ENCODE results near the gene LRRFIP1.
"Not testable (repeated sequence)": the region's sequence is repeated elsewhere in the genome, so short reads cannot be mapped to it uniquely, and the experiment has no call there.

LRRFIP1 gene

DNA sequence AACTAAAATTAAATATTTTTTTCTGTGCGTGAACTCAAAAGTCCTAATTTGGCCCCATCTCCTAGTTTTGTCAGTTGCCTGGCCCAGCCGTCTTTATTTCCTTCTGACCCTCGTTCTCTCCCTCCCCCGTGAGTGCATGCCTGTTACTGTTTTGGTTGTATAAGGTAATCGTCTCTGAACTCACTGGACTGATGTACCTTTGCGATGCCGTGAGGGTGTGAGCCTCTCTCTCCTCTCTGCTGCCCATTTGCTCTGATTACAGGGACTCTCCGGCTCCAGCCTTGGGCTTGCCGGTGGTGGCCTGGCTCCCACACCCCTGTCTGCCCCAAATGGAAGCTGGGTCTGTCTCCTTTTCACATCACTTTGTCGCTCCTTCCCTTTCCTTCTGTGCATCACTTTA lies 104.7 kb downstream of the LRRFIP1 start:
- no peak for DNase-seq

DNA sequence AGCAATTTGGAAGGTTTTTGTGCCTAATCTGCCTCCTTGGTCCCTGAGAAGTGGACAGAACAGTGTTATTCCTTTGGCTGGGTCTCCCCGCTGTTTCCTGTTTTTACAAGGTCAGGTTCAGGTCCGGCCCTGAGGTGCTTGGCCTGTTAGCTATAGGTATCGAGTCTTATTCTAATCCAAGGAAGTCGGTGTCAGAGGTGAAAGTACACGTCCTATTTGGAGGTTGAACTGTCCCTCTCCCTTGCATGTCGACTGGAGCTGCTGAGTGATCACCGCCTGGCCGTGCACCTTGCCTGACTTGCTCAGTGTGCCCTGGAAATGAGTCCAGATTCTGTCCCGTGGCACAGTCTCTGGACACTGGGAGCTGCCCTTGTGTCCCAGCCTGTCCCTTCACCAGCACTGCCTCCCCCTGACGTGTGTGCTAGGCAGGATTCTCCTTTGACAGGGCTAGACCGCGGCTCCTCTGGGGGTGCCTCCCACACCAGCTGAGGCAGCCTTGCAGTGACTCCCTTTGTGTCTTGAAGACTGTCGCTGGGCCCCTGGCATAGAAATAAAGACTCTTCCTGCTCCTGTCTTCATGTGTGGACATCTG lies 105.5 kb downstream of the LRRFIP1 start:
- no peak for DNase-seq

DNA sequence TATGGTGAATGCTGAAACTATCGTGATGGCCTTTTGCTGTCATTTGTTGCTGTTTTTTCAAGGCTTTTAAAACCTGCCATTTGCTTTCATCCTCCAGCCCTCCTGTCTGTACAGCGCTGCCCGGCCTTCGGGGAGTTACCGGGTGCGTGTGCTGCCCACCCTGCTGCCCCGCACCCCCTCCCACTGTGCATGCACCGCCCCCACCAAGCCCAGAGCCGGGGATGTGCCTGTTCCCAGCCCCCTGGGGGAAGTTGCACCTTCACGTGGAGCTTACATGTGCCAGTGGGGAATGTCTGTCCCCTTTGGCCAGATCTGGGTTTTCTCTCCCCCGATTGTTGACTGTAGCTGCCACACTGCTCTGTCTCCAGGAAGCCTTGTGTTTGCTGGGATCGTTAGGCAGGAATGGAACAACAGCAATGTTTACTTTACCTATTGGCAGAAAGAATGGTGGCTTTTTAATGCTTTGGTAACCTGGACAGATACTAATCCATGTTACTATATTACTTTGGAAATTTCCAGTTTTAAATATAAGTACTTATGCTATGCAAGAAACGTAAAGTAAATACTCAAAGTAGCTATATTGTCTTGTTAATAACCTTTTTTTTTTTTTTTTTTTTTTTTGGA lies 106.4 kb downstream of the LRRFIP1 start:
- DNase-seq: no peak

DNA sequence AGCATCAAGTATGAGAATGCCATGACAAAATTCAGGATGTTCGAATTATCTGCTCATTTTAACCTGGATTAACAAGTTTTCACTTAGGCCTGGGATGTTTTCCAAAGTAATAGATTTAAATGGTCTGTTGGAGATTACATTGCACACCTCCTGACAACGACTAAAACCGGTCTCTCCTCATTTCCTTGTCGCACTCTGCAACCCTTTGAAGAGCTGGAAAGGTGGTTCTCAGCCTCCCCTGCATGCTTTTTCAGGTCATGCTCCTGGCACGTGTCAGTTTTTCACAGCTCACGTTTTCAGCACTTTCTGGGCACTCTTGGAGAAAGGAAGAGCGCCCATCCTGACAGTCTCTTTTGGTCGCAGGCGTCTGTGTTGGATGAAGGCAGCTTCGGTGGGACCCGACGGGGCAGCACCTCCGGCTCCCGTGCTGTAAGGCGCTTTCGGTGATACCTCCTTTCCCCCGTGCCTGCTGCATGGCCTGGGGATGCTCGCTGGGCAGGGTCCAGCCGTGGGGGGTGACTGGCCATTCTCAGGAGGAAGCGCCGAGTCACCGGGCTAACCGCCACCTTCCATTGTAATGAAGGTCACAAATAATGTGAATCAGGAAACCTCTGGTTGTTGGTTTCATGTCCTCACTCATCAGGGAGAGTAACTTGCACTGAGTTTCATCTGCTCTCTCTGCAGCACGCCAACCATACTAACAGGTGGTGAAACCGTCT lies 107.7 kb downstream of the LRRFIP1 start:
- no peak for DNase-seq

DNA sequence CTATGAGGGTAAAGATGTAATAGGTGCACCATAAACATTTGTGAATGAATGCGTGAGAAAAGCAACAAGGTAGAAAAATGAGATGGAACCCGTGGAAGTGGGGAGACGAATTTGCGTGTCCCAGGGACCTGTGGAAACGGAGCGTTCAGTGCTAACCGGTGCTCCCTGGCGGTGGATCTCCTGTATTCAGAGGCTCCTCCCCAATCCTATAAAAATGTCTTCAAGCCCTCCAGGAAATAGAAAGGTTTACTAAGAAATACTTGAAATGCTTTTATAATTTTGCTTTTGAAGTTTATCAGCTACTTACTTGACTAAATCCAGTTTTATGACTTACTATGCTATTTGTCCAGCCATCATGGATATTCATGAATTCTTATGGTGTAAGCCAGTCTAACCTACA lies 108.4 kb downstream of the LRRFIP1 start:
- no peak for DNase-seq

DNA sequence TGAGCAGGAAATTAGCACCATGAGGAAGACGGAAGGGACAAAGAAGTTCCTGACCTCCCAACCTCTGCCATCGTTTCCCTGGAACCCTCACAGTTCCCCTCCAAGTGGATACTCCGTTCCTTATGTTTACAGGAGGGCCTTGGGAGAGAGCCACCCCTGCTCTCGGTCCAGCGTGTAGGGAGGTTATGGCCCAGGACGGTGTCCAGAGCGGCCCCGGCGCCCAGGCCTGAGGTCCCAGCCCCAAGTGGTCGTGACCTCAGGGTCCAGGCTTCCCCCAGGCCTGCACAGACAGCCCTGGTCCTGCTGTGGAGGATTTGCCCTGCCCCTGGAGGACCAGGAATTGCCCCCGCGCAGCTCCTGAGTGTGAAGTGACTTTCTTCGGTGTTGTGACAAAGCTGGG lies 109.4 kb downstream of the LRRFIP1 start:
- no peak for DNase-seq

DNA sequence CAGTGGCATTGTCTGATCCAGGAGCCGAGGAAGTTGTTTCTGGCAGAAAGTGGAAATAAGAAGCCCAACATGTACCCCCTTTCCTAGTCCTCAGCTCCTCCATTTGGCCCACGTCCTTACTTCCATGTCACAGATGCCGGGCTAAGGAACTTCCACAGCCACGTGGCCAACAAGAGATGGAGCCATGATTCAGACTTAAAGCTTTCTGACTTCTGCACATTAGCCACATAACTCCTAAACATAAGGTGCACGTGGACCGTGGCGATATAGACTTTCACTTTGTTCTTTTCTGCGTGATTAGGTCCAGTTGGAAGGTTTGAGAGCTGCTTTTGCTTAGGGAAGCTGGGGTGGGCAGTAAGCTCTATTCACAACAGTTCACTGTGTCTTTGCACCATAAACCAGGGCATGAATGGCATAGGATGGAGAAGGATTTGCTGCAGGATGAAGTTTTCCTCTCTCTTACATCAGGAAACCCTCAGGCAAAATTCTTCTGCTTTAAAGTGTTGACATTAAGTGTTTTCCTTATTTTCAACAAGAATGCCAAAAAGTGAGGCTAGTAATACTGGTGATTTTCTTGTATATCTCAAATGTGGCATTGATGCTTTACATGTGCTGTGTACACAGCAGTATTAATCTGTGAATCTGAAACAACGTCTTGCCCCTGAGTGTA lies 109.9 kb downstream of the LRRFIP1 start:
- DNase-seq: no peak

DNA sequence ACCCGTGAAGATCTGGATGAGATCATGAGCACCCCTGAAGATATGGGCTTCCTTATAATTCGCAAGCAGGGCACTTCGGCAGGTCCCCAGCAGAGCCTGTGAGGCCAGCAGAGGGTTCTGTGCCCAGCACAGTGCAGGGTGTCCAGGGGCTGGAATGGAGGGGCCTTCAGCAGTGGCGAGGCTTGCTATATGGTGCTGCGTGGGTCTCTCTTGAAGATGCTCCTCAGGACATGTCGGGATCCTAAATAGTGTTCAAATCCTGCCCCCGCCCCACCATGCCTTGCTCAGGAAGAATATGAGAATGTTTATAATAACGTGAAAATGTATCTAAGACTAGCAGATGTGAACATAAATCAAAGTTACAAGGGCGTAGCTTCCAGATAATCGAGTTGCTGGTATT lies 110.9 kb downstream of the LRRFIP1 start:
- DNase-seq: no peak

DNA sequence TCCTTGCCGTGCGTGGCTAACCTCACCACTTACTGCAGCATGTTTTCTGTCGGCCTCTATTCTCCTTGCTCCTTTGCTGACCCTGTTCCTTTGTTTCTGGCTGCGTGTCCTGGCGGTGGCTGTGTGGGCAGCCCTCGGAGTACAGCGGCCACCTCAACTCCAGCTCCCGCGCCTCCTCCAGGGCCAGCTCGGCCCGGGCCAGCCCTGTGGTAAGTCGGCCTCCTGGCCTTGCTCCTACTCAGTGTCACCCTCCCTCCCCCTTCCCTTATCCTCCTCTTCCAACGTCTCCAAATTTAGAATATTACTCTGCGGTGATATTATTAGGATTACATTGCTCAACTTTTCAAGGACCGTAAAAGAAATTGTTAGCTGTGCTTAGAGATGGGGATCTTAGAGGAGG lies 111.7 kb downstream of the LRRFIP1 start:
- no peak for DNase-seq

DNA sequence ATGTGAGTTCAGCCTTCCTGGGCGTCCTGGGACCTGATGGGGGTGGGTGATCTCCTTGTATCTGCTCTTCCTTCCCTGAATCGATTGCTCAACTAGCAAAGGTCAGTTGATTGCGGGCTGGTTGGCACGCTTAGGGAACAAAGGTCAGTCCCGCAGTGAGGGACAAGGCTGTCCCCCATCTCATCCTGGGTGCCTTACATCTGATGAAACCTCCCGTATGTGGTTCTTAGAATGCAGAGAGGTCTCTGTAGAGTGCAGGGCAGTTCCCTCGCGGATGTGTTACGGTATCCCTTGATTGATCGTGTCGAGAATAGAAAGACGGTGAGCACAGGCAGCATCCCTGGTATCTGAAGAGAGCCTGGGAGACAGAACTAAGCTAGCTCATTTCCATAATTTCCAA lies 114.8 kb downstream of the LRRFIP1 start:
- DNase-seq: no peak

DNA sequence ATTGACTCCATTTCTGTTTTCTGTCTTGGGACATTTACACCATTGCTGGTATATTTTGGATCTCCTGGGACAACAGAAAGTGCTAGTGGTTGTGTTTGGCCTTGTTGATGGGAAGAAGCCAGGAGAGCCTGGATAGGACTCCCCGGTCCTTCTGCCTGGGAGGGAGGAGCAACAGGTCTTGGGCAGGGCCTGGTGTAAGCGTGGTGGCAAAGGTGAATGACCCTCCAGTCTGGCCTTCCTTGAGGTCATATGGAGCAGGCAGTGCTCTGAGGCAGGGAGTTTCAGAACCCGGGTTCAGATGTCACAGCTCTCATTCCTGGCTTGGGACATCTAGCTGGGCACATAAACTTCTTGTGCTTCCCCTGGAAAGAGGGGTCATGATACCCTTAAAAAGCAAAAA lies 115.2 kb downstream of the LRRFIP1 start:
- no peak for DNase-seq

DNA sequence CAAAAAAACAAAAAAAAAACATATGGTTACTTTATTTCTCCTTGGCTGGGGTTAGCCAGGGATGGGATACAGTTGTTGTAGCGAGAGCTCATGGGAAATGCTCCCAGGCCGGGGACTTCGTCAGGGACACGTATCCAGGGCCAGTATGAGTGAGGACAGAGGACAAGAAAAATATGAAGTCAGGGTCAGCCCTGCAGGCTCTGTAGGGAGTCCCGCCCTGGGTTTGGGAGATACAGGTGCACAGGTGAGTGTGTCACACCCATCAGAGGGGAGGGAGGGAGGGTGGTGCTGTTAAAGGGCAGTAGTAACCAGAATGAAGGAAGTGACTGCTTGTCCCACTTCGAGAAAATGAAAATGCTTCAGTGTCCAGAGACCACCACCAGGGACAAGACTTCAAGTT lies 115.6 kb downstream of the LRRFIP1 start:
- DNase-seq: no peak

DNA sequence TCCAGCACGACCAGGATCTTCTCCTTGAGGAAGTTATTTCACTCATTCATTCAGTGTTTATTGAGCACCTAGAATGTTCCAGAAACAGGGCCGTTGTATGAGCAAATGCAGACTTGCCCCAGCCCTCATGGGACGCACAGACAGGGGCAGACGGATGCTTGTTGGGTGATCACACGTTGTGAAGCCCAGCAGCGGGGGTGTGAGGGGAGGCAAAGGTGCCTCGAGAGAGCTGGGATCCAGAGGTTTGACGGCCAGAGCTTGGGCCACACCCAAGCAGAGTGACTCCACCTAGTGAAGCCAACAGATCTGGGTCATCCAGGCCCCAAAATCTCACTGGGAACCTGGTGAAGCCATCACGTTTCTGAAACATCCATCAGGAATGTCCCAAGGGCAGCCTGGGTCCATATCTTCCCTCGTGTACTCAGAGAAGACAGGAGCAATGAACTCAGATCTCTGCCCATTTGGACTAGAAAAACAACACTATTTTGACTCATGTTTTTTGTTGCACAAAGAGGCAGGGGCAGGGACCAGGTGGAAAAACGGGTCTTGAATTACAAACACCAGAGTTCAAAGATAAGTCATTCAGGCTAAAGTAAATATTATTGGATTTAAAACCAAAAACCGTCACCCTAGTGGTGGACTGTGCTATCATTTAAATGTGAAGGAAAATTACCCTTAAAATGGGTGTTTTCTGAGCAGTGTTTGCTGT lies 116.3 kb downstream of the LRRFIP1 start:
- DNase-seq: no peak

DNA sequence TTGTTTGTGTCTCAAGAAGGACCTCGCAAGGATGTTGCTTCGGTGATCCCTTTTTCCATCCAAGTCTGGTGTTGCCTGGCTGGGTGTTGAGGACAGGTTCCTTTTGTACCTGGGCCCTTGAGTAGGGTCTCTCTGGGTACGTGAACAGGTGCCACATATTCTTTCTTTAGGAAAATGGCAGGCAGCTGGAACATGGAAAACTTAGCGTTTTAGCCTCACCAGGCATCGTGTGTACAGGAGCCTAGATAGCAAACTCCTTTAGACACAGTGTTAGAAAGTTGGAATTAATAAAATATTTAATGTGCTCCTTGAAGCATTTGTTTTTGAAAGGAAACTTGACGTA lies 116.9 kb downstream of the LRRFIP1 start:
- DNase-seq: no peak

DNA sequence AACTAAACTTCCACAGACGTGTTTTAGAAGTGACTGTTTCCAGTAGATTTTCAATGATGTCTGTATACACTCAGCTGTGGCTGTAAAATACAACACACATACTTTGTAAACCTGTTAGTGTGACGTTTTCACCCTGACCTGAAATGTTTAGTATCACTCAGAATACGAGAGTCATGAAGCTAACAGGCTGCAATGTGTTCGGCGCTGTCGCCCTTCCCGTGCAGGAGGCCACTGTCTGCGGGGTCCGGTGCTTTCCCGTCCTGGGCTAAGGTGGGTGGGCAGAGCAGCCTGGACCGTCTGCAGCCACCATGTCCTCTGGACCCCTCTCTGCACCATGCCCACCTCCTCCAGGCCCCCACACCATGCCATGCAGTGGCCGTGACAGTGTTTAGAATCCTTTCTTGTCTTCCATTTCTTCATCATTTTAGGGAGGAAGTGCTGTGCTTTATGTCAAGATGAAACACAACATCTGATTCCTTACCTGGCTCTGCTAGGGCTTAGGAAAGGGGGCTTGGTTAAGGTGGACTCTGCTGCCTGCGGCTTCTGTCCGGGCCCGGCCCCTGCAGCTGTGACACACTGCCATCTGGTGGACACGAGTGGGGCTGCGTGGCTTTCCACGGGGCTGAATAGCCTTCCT lies 117.3 kb downstream of the LRRFIP1 start:
- peak; percentile 66 for DNase-seq

DNA sequence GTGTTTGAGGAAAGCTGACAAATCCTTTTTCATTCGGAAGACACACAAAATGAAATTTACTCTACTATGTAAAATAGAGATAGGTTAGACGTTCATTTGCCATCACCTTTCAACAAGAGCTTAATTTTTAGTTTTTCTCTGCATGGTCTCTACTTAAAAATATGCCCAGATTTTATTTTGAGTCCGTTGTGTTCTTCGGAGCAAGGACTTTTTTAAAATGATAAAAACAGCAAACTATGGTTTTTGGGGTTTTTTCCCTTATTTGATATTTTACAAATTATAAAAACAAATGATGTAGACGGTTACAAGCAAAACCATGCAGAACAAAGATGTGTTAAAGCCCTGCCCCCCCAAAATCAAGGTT lies 117.8 kb downstream of the LRRFIP1 start:
- no peak for DNase-seq

DNA sequence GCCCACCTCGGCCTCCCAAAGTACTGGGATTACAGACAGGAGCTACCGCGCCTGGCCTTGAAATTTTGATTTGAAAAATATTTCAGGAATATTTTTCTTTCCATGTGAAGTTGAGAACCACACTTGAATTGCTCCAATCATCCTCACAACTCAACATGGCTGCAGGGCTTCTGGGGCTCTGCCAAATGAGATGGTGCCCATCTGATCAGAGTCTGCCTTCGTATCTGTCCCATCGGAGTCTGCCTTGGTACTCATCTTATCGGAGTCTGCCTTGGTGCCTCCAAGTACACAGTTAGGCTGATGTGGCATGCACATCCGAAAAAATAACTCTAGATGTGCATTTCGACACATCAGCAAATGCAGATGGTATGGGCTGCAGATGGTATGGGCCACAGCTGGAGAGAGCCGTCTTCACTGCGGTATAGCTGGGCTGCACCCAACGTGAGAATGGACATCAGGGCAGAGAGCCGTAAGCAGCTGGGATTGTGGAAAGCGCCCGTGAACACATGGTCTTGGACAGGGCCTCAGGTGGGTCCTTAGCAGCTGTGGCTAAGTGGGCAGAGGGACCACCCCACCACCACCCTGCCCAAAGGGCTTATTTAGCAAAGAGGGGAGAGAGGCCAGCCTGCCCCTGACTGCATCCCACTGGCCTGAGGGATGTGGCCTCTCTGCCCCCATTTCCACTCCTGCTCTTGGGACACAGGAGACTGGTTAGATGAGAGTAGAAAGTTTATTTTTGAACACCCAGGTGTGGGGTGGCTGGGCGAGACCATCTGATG lies 119.1 kb downstream of the LRRFIP1 start:
- no peak for DNase-seq

DNA sequence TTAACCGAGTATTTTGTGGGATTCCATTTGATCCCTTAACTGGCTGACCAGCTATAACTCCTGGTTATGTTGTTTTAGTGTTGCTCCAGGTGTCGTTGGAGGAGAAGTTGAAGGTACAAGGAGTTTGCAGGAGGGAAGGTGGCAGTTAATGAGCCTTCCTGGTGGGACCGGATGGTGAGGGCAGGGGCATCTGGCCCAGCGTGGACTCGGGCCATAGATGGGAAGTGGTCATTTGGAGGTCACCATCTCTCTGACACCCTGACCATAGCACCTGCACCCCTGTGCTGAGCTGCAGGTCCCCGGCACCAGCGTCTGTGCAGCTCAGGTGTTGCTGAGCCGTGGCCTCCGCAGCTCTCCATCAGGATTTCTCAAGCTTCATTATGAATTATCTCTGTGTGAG lies 119.8 kb downstream of the LRRFIP1 start:
- DNase-seq: no peak

DNA sequence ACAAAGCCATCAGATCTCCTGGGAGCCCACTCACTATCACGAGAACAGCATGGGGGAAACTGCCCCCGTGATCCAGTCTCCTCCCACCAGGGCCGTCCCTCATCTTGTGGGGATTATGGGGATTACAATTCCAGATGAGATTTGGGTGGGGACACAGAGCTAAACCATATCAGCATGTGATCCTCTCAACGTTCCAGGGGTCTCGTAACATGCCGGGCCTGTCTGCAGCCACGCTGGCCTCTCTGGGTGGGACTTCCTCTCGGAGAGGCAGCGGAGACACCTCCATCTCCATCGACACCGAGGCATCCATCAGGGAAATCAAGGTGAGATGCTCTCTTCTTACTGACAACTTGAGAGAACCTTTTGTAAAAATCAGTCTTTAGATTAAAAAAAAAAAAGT lies 121.6 kb downstream of the LRRFIP1 start:
- no peak for DNase-seq

DNA sequence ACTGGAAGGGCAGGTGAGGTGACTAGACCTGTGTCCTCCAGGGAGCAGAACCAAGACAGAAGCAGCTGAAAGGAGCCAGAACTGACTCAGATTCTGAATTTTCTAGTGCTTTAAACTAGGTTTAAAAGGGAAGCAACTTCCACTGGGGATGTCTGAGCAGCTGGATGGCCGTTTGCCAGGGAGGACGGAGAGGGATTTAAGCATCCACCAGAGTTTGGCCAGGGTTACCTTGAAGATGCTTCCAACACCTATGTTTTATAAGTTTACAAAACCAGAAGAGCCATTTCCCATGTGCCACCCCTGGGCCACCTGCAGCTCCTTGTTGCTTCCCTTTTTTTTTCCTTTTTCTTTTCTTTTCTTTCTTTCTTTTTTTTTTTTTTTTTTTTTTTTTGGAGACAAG lies 122.6 kb downstream of the LRRFIP1 start:
- no peak for DNase-seq

DNA sequence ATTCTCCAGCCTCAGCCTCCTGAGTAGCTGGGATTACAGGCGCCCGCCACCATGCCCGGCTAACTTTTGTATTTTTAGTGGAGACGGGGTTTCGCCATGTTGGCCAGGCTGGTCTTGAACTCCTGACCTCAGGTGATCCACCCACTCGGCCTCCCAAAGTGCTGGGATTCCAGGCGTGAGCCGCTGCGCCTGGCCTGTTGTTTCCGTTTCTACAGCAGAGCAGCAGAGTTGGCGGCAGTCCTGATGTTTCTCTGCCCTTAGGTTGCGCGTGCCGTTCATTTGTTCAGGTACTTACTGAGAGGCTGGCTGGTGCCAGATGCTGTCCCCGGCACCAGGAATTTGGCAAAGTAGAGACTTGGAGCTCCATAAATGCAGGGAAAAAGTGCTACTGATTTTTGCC lies 123.1 kb downstream of the LRRFIP1 start:
- DNase-seq: not testable (repeated sequence)

DNA sequence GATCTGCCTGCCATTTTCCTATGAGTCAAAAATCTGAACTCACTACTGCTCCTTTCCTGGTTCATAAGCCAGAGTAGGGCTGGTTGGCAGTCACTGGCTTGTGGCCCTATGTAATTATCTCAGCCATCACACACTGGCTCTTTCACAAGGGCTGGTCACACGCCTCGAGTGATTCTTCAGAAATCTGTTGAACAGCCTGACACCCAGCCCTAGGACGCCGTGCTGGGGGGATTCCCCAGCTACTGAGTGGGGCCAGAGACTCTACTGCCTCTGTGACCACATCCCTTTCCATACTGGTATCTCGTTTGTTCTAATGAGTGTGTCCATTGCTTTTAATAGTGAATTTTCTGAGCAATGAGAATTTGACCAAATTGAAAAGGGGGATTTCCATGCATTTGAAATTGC lies 125.4 kb downstream of the LRRFIP1 start:
- DNase-seq: no peak
